ENCODE measurements around the gene SLC39A2.
"Not testable (repeated sequence)": the region's sequence is repeated elsewhere in the genome, so short reads cannot be mapped to it uniquely, and the experiment has no call there.

Gene SLC39A2

GRCh38 chr14:21040370-21040925, 41.4 kb downstream of the SLC39A2 start:
- H3F3A ChIP-seq (ENCODE audit: insufficient read depth): no peaks in the 10 kb centered on the region
- H3K36me3 ChIP-seq (ENCODE audit: low read length): no peaks in the 10 kb centered on the region
- H3K4me3 ChIP-seq (ENCODE audit: insufficient read depth, low read length, poor library complexity, severe bottlenecking): no peak overlapping the region
- no peak overlapping the region for H3K27ac ChIP-seq (ENCODE audit: low read depth, low read length)
- H2AFZ ChIP-seq (ENCODE audit: low read depth, low read length, severe bottlenecking): no peak overlapping the region
- TF ChIP-seq EZH2phosphoT487 (conservative IDR thresholded peaks at IDR 0.05; ENCODE audit: low read length): no peak
- TF ChIP-seq CTCF (IDR thresholded peaks at IDR 0.05; ENCODE audit: insufficient read depth, low read length, poor library complexity, severe bottlenecking): peak; percentile 6
- H3K9me3 ChIP-seq (ENCODE audit: insufficient read depth, low read length): no peaks in the 10 kb centered on the region
- H3K9ac ChIP-seq (ENCODE audit: low read length): no peak overlapping the region
- no peaks in the 10 kb centered on the region for H3K79me2 ChIP-seq (ENCODE audit: insufficient read depth, low read length)
- no peaks in the 10 kb centered on the region for H4K20me1 ChIP-seq (ENCODE audit: low read depth, low read length)
- H3K4me2 ChIP-seq (ENCODE audit: low read depth, low read length, poor library complexity, severe bottlenecking): no peak overlapping the region
- no peaks in the 10 kb centered on the region for H3K27me3 ChIP-seq (ENCODE audit: low read length)
- no peaks in the 10 kb centered on the region for H3K9me2 ChIP-seq (replicated peaks; ENCODE audit: insufficient read depth, low read length)

- H3K9me3 ChIP-seq (ENCODE audit: insufficient read depth, low read length); H3K27ac ChIP-seq (ENCODE audit: low read depth, low read length); H3K4me3 ChIP-seq (ENCODE audit: insufficient read depth, low read length, poor library complexity, severe bottlenecking); H3K4me2 ChIP-seq (ENCODE audit: low read depth, low read length, poor library complexity, severe bottlenecking); H3K79me2 ChIP-seq (ENCODE audit: insufficient read depth, low read length); H2AFZ ChIP-seq (ENCODE audit: low read depth, low read length, severe bottlenecking); H4K20me1 ChIP-seq (ENCODE audit: low read depth, low read length); H3K9me2 ChIP-seq (replicated peaks; ENCODE audit: insufficient read depth, low read length); H3F3A ChIP-seq (ENCODE audit: insufficient read depth); H3K9ac ChIP-seq (ENCODE audit: low read length); H3K36me3 ChIP-seq (ENCODE audit: low read length); H3K27me3 ChIP-seq (ENCODE audit: low read length): not testable (repeated sequence)
Observed at GRCh38 chr14:21040941-21041340, 41.8 kb downstream of the SLC39A2 start.

GRCh38 chr14:21041676-21042433, 42.8 kb downstream of the SLC39A2 start, which contains the start of gene RNASE7:
Gene RNASE7 (plus strand): TSS chr14:21042362. CDS start chr14:21042993, 631 bp downstream.
- no peak within 1 kb of the TSS for H3K27ac ChIP-seq (ENCODE audit: low read depth, low read length)
- H3K27me3 ChIP-seq (ENCODE audit: low read length): no peaks in the 10 kb centered on the region
- no peaks in the 10 kb centered on the region for H4K20me1 ChIP-seq (ENCODE audit: low read depth, low read length)
- no peak within 1 kb of the TSS for H2AFZ ChIP-seq (ENCODE audit: low read depth, low read length, severe bottlenecking)
- H3F3A ChIP-seq (ENCODE audit: insufficient read depth): no peaks in the 10 kb centered on the region
- H3K9me3 ChIP-seq (ENCODE audit: insufficient read depth, low read length): no peaks in the 10 kb centered on the region
- H3K4me2 ChIP-seq (ENCODE audit: low read depth, low read length, poor library complexity, severe bottlenecking): no peak within 1 kb of the TSS
- no peak for TF ChIP-seq CTCF (IDR thresholded peaks at IDR 0.05; ENCODE audit: insufficient read depth, low read length, poor library complexity, severe bottlenecking)
- no peak for TF ChIP-seq EZH2phosphoT487 (conservative IDR thresholded peaks at IDR 0.05; ENCODE audit: low read length)
- no peak within 1 kb of the TSS for H3K9ac ChIP-seq (ENCODE audit: low read length)
- no peaks in the 10 kb centered on the region for H3K79me2 ChIP-seq (ENCODE audit: insufficient read depth, low read length)
- no peaks in the 10 kb centered on the region for H3K36me3 ChIP-seq (ENCODE audit: low read length)
- no peak within 1 kb of the TSS for H3K4me3 ChIP-seq (ENCODE audit: insufficient read depth, low read length, poor library complexity, severe bottlenecking)
- no peaks in the 10 kb centered on the region for H3K9me2 ChIP-seq (replicated peaks; ENCODE audit: insufficient read depth, low read length)

- Histone ChIP-seq H3K4me2 (ENCODE audit: low read depth, low read length, poor library complexity, severe bottlenecking) (no peak overlapping the region), H2AFZ (ENCODE audit: low read depth, low read length, severe bottlenecking) (no peak overlapping the region)
Observed at GRCh38 chr14:21042918-21043317, 43.8 kb downstream of the SLC39A2 start.

More at GRCh38 chr14:21042918-21043317, 43.8 kb downstream of the SLC39A2 start:
- H3K4me3 ChIP-seq (ENCODE audit: insufficient read depth, low read length, poor library complexity, severe bottlenecking): no peak overlapping the region
- H3K27me3 ChIP-seq (ENCODE audit: low read length): no peaks in the 10 kb centered on the region
- no peaks in the 10 kb centered on the region for H3F3A ChIP-seq (ENCODE audit: insufficient read depth)
- no peaks in the 10 kb centered on the region for H3K9me2 ChIP-seq (replicated peaks; ENCODE audit: insufficient read depth, low read length)
- H4K20me1 ChIP-seq (ENCODE audit: low read depth, low read length): no peaks in the 10 kb centered on the region
- no peaks in the 10 kb centered on the region for H3K79me2 ChIP-seq (ENCODE audit: insufficient read depth, low read length)
- H3K36me3 ChIP-seq (ENCODE audit: low read length): no peaks in the 10 kb centered on the region
- H3K9me3 ChIP-seq (ENCODE audit: insufficient read depth, low read length): no peaks in the 10 kb centered on the region
- H3K9ac ChIP-seq (ENCODE audit: low read length): no peak overlapping the region
- no peak overlapping the region for H3K27ac ChIP-seq (ENCODE audit: low read depth, low read length)
- TF ChIP-seq CTCF (IDR thresholded peaks at IDR 0.05; ENCODE audit: insufficient read depth, low read length, poor library complexity, severe bottlenecking) (no peak), EZH2phosphoT487 (conservative IDR thresholded peaks at IDR 0.05; ENCODE audit: low read length) (no peak)
